LNCAP (cell line): ENCODE data around the gene ZFX.

Experiments
- TF ChIP-seq, protein P1 (sequence below): fragments of 450-650 bp; IDR thresholded peaks from 2 replicates; pipeline ENCODE4 v1.5.1; 2017; ENCODE audit warnings: mild to moderate bottlenecking

Gene ZFX

DNA sequence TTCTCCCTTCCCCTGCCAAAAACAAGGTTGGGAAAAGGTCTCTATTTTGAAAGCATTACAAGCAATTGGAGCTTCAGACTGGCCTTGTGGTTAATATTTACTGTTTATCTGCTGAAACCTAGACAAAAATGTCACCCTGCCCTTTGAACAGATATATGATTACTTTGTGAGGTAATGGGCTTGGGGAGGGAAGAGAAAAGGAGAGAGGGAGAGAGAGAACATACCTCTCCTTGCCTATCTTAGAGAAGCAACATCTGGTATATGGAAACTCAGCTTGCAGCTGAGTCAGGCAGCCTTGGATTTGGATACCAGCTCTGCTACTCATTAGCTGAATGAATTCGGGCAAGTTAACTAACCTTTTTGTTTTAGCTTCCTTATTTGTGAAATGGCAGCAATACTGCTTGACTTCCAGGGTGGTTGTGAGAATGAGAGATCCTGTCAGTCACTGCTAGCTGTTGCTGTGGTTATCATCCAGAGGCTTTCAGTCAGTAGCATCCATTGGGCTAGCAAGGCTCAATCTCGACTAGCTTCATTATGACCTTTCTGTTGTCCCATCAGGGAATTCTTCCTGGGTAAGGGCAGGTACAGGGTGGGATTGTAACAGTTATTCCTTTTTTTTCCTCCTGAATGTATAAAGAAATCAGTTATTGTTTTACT, 41.1 kb downstream of the ZFX start:
- TF ChIP-seq, protein P1, sequence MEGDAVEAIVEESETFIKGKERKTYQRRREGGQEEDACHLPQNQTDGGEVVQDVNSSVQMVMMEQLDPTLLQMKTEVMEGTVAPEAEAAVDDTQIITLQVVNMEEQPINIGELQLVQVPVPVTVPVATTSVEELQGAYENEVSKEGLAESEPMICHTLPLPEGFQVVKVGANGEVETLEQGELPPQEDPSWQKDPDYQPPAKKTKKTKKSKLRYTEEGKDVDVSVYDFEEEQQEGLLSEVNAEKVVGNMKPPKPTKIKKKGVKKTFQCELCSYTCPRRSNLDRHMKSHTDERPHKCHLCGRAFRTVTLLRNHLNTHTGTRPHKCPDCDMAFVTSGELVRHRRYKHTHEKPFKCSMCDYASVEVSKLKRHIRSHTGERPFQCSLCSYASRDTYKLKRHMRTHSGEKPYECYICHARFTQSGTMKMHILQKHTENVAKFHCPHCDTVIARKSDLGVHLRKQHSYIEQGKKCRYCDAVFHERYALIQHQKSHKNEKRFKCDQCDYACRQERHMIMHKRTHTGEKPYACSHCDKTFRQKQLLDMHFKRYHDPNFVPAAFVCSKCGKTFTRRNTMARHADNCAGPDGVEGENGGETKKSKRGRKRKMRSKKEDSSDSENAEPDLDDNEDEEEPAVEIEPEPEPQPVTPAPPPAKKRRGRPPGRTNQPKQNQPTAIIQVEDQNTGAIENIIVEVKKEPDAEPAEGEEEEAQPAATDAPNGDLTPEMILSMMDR: no peak

DNA sequence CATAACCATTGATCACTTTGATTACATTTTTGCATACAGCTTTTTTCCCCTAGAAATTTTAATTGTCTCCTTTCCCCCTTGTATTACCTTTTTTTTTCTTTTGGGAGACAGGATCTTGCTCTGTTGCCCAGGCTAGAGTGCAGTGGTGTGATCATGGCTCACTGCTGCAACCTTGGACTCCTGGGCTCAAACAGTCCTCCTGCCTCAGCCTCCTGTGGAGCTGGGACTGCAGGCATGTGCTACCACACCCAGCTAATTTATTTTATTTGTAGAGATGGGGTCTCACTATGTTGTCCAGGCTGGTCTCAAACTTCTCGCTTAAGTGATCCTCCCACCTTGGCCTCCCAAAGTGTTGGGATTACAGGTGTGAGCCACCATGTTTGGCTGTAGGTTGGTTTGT, 47.0 kb downstream of the ZFX start:
- TF ChIP-seq, protein P1: no peak

DNA sequence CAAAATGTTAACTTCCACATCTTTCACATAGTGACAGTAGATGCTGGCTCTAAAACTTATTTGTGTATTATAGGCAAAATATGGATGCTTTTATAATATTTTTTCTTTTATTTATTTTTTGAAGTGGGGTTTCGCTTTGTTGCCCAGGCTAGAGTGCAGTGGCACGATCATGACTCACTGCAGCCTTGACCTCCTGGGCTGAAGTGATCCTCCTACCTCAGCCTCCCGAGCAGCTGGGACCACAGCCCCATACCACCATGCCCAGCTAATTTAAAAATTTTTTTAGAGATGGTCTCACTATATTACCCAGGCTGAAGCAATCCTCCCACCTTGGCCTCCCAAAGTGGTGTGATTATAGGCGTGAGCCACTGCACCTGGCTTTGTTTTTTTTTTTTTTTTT, 48.6 kb downstream of the ZFX start:
- TF ChIP-seq, protein P1: no peak

DNA sequence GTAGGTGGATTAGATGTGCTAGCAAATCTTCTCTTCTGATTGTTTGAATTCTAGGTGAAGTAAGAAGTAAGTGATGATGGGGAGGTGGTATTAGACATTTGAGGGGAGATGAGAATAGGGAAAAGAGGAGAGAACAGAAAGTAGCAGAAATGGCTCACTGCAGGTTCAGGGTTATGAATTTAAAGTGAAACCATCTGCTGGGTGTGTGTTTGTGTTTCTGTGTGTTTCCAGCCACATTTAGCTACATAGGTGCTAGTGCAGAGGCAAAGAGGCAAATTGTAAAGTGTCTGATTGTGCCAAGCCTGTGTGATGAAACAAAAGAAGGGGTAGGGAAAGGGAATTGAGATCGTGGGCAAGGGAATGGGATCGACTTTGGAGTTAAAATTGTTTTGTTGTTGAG, 50.6 kb downstream of the ZFX start:
- TF ChIP-seq, protein P1: no peak

DNA sequence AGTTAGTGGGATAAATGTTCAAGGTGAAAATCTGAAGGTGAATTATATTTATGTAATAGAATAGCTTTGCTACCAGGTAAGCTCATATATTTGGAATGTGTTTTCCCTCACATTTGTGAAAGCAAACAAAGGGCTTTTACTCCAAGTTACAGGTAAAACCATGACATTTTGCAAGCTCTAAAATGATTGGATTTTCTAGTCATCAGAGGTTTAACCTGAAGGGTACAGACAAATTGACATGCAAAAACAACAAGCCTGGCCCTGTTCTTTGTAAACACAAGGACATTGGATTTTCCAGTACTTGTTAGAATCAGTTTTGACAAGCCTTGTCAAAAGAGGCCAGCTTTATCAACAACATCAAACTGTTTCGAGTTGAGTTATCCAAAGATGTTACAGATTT, 51.7 kb downstream of the ZFX start:
- TF ChIP-seq, protein P1: no peak

DNA sequence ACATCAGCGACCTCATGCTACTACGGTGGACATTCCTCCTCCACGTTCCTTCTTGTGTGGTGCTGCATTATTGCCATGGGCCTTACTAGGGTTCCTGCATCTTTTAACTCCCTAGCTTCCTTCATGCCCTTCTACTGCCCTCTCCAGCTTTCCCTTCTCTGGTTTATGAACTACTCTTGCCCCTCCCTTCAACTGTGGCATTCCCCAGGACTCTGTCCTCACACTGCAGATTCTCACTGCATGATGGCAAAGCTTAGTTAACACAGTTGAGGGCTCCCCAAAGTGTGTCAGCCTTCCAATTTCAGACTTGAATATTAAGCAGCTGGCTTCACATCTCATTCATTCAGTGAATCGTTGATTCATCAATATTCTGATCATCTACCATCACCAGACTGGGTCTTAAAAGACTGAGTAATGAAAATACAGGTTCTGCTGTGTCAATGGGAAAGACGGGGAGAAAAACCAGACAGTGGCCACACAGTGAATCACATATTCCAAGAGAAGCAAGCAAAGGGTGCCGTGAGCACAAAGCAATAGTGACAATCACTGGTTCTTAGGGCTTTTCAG, 53.0 kb downstream of the ZFX start:
- TF ChIP-seq, protein P1: no peak

DNA sequence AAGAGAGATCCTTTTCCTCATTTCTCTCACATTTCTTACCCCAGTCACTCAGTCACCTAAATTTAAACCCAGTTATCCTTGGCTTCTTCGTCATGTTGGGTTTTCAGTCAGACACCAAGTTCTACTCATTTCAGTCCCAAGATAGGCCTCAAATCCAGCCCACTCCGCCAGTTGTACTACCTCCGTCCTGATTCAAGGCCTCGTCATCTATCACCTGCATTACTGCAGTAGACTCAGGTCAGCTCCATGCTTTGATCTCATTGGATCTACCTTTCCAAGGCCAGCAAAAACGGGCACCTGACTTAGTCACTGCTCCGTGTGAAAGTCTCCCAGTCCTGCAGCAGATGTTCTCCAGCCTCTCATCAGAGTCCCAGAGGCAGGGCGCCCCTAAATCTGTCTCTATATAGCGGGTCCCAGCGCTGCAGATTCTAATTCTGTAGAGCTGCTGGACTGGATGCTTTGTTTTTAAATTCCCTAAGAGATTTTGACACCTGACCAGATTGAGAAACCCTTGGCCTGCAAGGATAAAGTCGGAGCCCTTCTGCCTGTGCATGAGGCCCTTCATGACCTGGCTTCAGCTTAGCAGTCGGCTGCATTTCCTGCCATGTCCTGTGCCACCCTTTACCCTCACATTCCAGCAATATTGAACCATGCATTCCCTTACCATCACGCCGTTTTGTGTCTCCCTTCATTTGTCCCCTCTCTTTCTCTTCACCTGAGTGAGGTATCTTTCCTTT, 53.7 kb downstream of the ZFX start:
- TF ChIP-seq, protein P1: no peak
